ENCODE measurements around the gene MTHFR.

MTHFR gene

GRCh38 chr1:11783556-11783955 is 22.2 kb downstream of the MTHFR start:
- Histone ChIP-seq H3K9me3 (ENCODE audit: insufficient read depth, low read length) (no peaks in the 10 kb centered on the region), H3K9ac (ENCODE audit: insufficient read length, low read depth) (no peak overlapping the region), H3K4me3 (ENCODE audit: insufficient read length, low read depth) (no peak overlapping the region), H3K27me3 (ENCODE audit: insufficient read depth, insufficient read length) (no peaks in the 10 kb centered on the region), H3K36me3 (ENCODE audit: insufficient read depth, insufficient read length, low read length) (no peaks in the 10 kb centered on the region), H3K4me1 (ENCODE audit: insufficient read depth, insufficient read length) (peaks cover 17% of the 10 kb centered on the region)
- no peak for DNase-seq (ENCODE audit: low read depth, low spot score)
- TF ChIP-seq YY1 (IDR thresholded peaks at IDR 0.05; ENCODE audit: insufficient read depth, insufficient read length): no peak
- no peak for TF ChIP-seq ZNF274 (IDR thresholded peaks at IDR 0.05; ENCODE audit: low read depth, low read length)
- TF ChIP-seq SUZ12 (IDR thresholded peaks at IDR 0.05; ENCODE audit: extremely low read depth, insufficient read depth, insufficient read length): no peak

DNA sequence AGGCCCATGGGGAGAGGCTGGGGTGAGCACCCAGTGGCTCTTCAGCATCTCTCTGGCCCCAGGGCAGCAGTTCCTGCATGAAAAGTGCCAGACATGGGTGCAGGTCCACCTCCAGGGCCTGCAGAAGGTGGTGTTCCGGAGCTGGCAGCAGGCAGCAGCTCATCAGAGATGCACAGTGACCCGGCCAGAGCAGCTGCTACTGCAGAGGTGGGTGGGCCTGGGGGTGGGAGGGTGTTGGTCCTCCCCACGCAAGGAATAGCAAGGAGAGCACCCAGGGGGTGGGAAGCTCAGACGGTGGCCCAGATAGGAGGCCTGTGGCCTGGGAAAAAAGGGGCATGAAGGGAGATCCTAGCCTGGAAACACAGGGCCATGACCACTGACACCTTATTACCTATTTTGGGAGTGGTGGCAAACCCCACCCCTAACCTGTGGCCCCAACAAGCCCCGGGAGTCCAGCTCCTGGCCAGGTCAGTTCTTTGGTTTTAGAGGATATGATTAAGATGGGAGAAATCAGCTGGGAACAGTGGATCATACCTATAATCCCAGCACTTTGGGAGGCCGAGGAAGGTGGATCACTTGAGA is 23.5 kb downstream of the MTHFR start:
- Histone ChIP-seq H3K9me3 (ENCODE audit: insufficient read depth, low read length) (no peaks in the 10 kb centered on the region), H3K36me3 (ENCODE audit: insufficient read depth, insufficient read length, low read length) (no peaks in the 10 kb centered on the region), H3K4me3 (ENCODE audit: insufficient read length, low read depth) (no peak overlapping the region), H3K9ac (ENCODE audit: insufficient read length, low read depth) (no peak overlapping the region), H3K27me3 (ENCODE audit: insufficient read depth, insufficient read length) (no peaks in the 10 kb centered on the region), H3K4me1 (ENCODE audit: insufficient read depth, insufficient read length) (peaks cover 10% of the 10 kb centered on the region)
- no peak for TF ChIP-seq YY1 (IDR thresholded peaks at IDR 0.05; ENCODE audit: insufficient read depth, insufficient read length)
- TF ChIP-seq ZNF274 (IDR thresholded peaks at IDR 0.05; ENCODE audit: low read depth, low read length): no peak
- TF ChIP-seq SUZ12 (IDR thresholded peaks at IDR 0.05; ENCODE audit: extremely low read depth, insufficient read depth, insufficient read length): no peak
- DNase-seq (ENCODE audit: low read depth, low spot score): no peak

DNA sequence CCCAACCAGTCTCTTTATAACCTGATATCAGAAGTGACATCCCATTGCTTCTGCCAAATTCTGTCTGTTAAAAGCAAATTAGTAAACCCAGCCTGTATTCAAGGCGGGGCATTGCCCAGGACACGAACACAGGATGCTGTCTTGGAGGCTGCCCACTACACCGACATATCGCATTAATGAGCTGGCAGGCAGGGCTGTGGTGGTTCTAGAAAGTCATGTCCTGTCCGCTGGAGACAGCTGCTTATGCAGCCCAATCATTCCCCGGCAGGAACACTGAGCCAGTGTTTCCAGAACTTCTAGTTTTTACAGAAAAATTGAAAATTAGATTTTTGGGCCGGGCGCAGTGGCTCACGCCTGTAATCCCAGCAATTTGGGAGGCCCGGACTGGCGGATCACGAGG is 24.5 kb downstream of the MTHFR start:
- DNase-seq (ENCODE audit: low read depth, low spot score): no peak
- H3K9ac ChIP-seq (ENCODE audit: insufficient read length, low read depth): no peak overlapping the region
- H3K4me1 ChIP-seq (ENCODE audit: insufficient read depth, insufficient read length): peaks cover 10% of the 10 kb centered on the region
- TF ChIP-seq ZNF274 (IDR thresholded peaks at IDR 0.05; ENCODE audit: low read depth, low read length) (no peak), SUZ12 (IDR thresholded peaks at IDR 0.05; ENCODE audit: extremely low read depth, insufficient read depth, insufficient read length) (no peak), YY1 (IDR thresholded peaks at IDR 0.05; ENCODE audit: insufficient read depth, insufficient read length) (no peak)
- H3K4me3 ChIP-seq (ENCODE audit: insufficient read length, low read depth): no peak overlapping the region
- H3K27me3 ChIP-seq (ENCODE audit: insufficient read depth, insufficient read length): no peaks in the 10 kb centered on the region
- H3K36me3 ChIP-seq (ENCODE audit: insufficient read depth, insufficient read length, low read length): no peaks in the 10 kb centered on the region
- H3K9me3 ChIP-seq (ENCODE audit: insufficient read depth, low read length): no peaks in the 10 kb centered on the region

DNA sequence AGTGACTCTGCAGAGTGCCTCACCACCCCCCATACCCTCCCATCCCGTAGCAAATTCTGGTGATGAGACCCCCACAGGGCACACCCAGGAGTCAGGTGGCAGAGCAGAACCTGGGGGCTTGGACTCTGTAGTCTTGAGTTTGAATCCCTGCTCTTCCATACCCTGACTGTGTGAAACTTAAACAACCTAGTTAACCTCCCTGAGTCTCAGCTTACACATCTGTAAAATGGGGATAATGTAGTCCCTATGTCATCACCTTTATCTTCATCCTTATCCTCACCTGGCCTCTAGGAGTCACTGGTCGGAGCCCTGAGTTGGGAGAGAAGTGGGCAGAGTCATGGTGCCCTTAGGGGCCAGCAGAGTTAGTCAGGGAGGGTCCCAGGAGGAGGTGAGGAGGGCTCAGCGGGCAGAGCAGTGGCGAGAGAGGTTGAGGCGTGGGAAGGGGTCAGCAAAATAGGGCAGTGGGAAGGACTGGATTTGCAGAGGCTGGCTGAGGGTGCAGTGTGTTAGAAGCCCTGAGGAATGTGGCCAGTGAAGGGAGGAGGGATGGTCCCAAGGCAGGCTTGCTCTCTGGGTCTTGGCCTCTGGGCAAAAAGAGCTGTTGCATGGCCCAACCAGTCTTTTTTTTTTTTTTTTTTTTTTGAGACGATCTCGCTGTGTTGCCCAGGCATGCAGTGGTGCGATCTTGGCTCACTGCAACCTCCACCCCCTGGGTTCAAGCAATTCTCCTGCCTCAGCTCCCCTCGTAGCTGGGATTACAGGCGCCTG is 25.2 kb downstream of the MTHFR start:
- Histone ChIP-seq H3K9ac (ENCODE audit: insufficient read length, low read depth) (no peak overlapping the region), H3K4me1 (ENCODE audit: insufficient read depth, insufficient read length) (peaks cover 10% of the 10 kb centered on the region), H3K4me3 (ENCODE audit: insufficient read length, low read depth) (no peak overlapping the region), H3K27me3 (ENCODE audit: insufficient read depth, insufficient read length) (no peaks in the 10 kb centered on the region), H3K9me3 (ENCODE audit: insufficient read depth, low read length) (no peaks in the 10 kb centered on the region), H3K36me3 (ENCODE audit: insufficient read depth, insufficient read length, low read length) (no peaks in the 10 kb centered on the region)
- DNase-seq (ENCODE audit: low read depth, low spot score): no peak
- TF ChIP-seq SUZ12 (IDR thresholded peaks at IDR 0.05; ENCODE audit: extremely low read depth, insufficient read depth, insufficient read length) (no peak), ZNF274 (IDR thresholded peaks at IDR 0.05; ENCODE audit: low read depth, low read length) (no peak), YY1 (IDR thresholded peaks at IDR 0.05; ENCODE audit: insufficient read depth, insufficient read length) (no peak)

DNA sequence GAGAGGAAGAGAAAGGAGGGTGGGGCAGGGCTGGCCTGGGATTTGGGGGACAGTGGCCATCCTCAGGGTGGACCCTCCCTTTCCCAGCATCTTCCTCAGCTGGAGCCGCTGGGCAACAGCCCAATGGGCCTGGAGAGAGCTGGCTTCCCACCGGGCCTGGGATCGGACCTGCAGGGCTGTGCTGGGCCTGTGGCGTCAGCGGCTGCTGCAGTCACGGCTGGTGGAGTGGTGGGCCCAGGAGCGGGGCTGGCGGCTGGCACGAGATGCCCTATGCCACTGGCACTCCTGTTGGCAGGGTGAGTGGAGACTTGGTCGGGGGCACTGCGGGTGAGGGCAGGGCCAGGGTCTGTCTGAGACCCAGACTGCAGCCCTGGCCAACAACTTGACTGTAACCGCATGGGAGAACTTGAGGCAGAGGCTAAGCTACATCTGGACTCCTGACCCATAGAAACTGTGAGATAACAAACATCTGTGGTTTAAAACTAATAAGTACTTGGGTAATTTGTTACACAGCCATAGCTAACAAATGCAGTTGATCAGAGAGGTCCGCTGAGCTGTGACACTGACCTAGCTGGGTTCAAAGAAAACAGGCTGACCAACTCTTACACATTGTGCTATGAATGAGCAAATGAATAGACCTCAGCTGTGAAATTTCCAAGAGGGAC is 25.9 kb downstream of the MTHFR start:
- TF ChIP-seq YY1 (IDR thresholded peaks at IDR 0.05; ENCODE audit: insufficient read depth, insufficient read length) (no peak), SUZ12 (IDR thresholded peaks at IDR 0.05; ENCODE audit: extremely low read depth, insufficient read depth, insufficient read length) (no peak), ZNF274 (IDR thresholded peaks at IDR 0.05; ENCODE audit: low read depth, low read length) (no peak)

GRCh38 chr1:11778844-11779623 is 26.7 kb downstream of the MTHFR start:
- Histone ChIP-seq H3K9ac (ENCODE audit: insufficient read length, low read depth) (no peak overlapping the region), H3K9me3 (ENCODE audit: insufficient read depth, low read length) (no peaks in the 10 kb centered on the region), H3K4me3 (ENCODE audit: insufficient read length, low read depth) (no peak overlapping the region), H3K4me1 (ENCODE audit: insufficient read depth, insufficient read length) (peaks cover 3% of the 10 kb centered on the region), H3K27me3 (ENCODE audit: insufficient read depth, insufficient read length) (no peaks in the 10 kb centered on the region), H3K36me3 (ENCODE audit: insufficient read depth, insufficient read length, low read length) (no peaks in the 10 kb centered on the region)
- no peak for DNase-seq (ENCODE audit: low read depth, low spot score)
- TF ChIP-seq ZNF274 (IDR thresholded peaks at IDR 0.05; ENCODE audit: low read depth, low read length) (no peak), YY1 (IDR thresholded peaks at IDR 0.05; ENCODE audit: insufficient read depth, insufficient read length) (no peak), SUZ12 (IDR thresholded peaks at IDR 0.05; ENCODE audit: extremely low read depth, insufficient read depth, insufficient read length) (no peak)

More for the DNA sequence above, 25.9 kb downstream of the MTHFR start:
- Histone ChIP-seq H3K4me3 (ENCODE audit: insufficient read length, low read depth) (no peak overlapping the region), H3K36me3 (ENCODE audit: insufficient read depth, insufficient read length, low read length) (no peaks in the 10 kb centered on the region), H3K9me3 (ENCODE audit: insufficient read depth, low read length) (no peaks in the 10 kb centered on the region), H3K9ac (ENCODE audit: insufficient read length, low read depth) (no peak overlapping the region), H3K27me3 (ENCODE audit: insufficient read depth, insufficient read length) (no peaks in the 10 kb centered on the region), H3K4me1 (ENCODE audit: insufficient read depth, insufficient read length) (peaks cover 11% of the 10 kb centered on the region)
- DNase-seq (ENCODE audit: low read depth, low spot score): no peak

Data from NT2/D1 (cell line).